ENCODE data around the gene NLGN1. TPM values are rescaled to one million over a fixed set of nuclear protein-coding genes. Genes with fewer than 3 reads are reported as not detected.

Gene NLGN1
- total RNA-seq, 1 experiment from 2014 or later: 5.2 TPM

- no peak overlapping the region for H3T11ph ChIP-seq (ENCODE audit: low read length)
- H2BK20ac ChIP-seq (ENCODE audit: low read depth, low read length, poor library complexity, severe bottlenecking): no peak overlapping the region
- no peaks in the 10 kb centered on the region for H3K79me2 ChIP-seq (ENCODE audit: insufficient read depth, low read length)
- no peak overlapping the region for H3K9ac ChIP-seq (ENCODE audit: extremely low read depth, insufficient read length, low read length)
- Mint-ChIP-seq H3K4me3 (no peak overlapping the region), H3K9me3 (peaks cover 9 to 14% of the 10 kb centered on the region in 2 experiments; a peak in 4 of 5 replicates), H3K27me3 (ENCODE audit: low read depth) (no peaks in the 10 kb centered on the region), H3K27ac (no peak overlapping the region), H3K36me3 (ENCODE audit: insufficient read depth in 1 of 3, low read depth in 3 of 3) (peaks cover 7 to 16% (median 10%) of the 10 kb centered on the region in 3 experiments; a peak in 6 of 7 replicates), H3K4me1 (peaks cover under 1 to 5% of the 10 kb centered on the region in 2 experiments)
- H3K79me1 ChIP-seq (ENCODE audit: insufficient read depth, low read depth, low read length, poor library complexity, severe bottlenecking): no peaks in the 10 kb centered on the region
- no peak overlapping the region for H2BK15ac ChIP-seq (ENCODE audit: low read depth, low read length)
- no peak overlapping the region for H3K23ac ChIP-seq (ENCODE audit: insufficient read length, low read depth, low read length)
- no peaks in the 10 kb centered on the region for H4K20me1 ChIP-seq (ENCODE audit: control insufficient read depth, insufficient read depth, insufficient read length)
- H3K56ac ChIP-seq (ENCODE audit: insufficient read length, low read depth, low read length): no peak overlapping the region
- no peak overlapping the region for H2AFZ ChIP-seq (ENCODE audit: low read length)
- H4K5ac ChIP-seq (ENCODE audit: insufficient read length, low read depth, low read length): no peak overlapping the region
- no peaks in the 10 kb centered on the region for H3K4me1 ChIP-seq (ENCODE audit: insufficient read depth, low read length)
- no peak overlapping the region for H2BK120ac ChIP-seq (ENCODE audit: low read depth, low read length, poor library complexity, severe bottlenecking)
- DNase-seq: no peak
- WGBS (ENCODE audit: extremely low coverage, insufficient read length, low lambda C conversion rate): no CpG with 5 or more reads among the region's 4 CpGs
- H2AK5ac ChIP-seq (ENCODE audit: insufficient read length, low read length): no peak overlapping the region
- TF ChIP-seq CTCF (conservative IDR thresholded peaks at IDR 0.05): no peak
- H4K8ac ChIP-seq (replicated peaks; ENCODE audit: insufficient read length, low read depth, low read length): no peak overlapping the region
- H3K9me3 ChIP-seq (ENCODE audit: control insufficient read depth, low read depth, low read length): no peaks in the 10 kb centered on the region
- H2BK12ac ChIP-seq (ENCODE audit: insufficient read length, low read depth, low read length): no peak overlapping the region
- no peak overlapping the region for H2BK5ac ChIP-seq (ENCODE audit: insufficient read length, low read length)
- no peak overlapping the region for H3K4ac ChIP-seq (ENCODE audit: low read depth, low read length)
- no peak overlapping the region for H4K91ac ChIP-seq (ENCODE audit: insufficient read length, low read depth, low read length)
- no peak overlapping the region for H3K4me2 ChIP-seq (ENCODE audit: insufficient read depth, insufficient read length, low read length)
- H3K27me3 ChIP-seq (ENCODE audit: insufficient read depth, low read length): no peaks in the 10 kb centered on the region
- no peak overlapping the region for H3K27ac ChIP-seq (ENCODE audit: insufficient read length, low read depth, low read length)
- no peak overlapping the region for H3K18ac ChIP-seq (ENCODE audit: insufficient read length, low read depth, low read length)
- H3K14ac ChIP-seq (ENCODE audit: insufficient read depth, low read length): no peak overlapping the region
- no peaks in the 10 kb centered on the region for H3K23me2 ChIP-seq (ENCODE audit: insufficient read length, low read depth, low read length, poor library complexity, severe bottlenecking)
Measured at GRCh38 chr3:174016186-174016585, 618.6 kb downstream of the NLGN1 start.

Data from H9 (cell line).